ENCODE results near the gene TCF25.
"Not testable (repeated sequence)": the region's sequence is repeated elsewhere in the genome, so short reads cannot be mapped to it uniquely, and the experiment has no call there.

The TCF25 gene

DNA sequence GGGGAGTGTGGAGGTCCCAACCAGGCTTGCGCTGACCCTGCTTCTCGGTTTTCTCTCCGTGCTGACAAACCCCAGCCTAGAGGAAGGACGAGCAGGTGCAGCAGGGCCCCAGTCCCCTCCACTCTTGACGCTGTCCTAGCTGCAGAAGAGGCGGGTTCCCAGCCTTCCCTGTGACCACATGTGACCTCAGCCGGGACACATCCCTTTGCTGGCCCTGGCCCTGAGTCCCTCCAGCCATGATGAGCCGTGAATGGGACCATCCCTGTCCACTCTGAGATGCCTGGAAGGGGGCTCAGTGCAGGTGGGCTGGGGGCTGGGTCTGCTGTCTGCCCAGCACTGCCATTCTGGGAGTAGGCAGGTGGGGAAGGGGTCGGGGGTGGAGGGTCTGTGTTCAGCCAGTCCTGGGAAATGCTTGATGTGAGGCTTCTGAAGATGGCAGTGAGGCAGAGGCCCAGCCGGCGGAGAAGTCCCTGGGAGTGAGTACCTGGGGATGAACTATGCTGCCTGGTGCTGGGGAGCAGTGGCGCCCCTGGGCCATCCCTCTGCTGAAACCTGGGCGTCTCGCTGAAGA lies 47.8 kb downstream of the TCF25 start:
- DNase-seq: no peak

DNA sequence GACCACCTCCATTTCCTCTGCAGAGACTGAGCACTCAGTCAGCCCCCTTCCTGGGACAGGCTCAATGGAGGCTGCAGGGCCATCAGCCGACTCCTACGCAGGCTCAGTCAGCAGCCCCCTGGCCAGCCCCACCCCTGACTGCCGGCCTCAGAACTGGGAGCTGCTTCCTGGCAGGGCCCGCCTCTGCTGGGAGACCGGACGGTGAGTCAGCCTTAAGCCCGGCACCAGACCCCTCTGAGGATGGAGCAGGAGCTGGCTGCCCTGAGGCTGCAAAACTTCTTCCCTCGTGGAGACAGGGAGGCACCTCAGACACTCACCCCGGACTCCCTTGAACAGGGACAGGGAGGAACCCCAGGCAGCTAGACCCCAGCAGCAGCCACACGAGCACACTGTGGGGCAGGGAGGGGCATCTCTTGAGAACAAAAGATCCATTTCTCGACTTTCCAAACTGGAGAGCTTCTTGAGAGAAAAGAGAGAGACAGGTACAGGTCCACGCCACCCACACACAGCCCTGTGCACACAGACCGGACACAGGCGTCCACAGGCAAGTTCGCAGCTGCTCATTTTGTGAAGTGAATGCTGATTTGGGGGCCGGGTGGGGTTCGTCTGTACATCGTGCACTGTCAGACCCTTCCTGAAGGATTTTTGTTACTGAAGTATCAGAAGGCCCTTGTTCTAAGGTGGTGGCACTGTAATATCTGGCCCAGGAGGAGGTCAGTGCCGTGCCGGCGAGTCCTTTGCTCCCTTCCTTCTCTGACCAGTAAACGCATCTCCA lies 48.5 kb downstream of the TCF25 start:
- peak; percentile 63 for DNase-seq

DNA sequence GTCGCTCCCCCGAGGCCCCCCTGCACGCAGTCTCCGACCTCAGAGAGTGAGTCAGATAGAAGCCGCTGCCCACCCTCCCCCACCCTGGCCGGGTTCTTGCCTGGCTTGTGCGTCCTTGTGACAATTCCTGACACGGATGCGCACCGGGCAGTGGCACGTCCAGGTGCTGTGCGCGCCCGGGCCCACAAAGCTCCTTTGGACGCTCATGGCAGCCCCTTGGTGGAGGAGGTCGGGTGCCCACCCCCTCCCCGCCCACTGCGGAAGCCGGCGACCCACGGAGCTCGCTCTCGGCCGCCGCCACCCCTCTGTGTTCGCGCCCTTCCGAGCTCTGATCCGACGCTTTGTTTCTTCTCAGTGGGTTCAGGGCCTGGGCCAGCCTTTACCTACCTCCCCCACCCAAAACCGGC lies 49.1 kb downstream of the TCF25 start:
- DNase-seq: peak; percentile 85

DNA sequence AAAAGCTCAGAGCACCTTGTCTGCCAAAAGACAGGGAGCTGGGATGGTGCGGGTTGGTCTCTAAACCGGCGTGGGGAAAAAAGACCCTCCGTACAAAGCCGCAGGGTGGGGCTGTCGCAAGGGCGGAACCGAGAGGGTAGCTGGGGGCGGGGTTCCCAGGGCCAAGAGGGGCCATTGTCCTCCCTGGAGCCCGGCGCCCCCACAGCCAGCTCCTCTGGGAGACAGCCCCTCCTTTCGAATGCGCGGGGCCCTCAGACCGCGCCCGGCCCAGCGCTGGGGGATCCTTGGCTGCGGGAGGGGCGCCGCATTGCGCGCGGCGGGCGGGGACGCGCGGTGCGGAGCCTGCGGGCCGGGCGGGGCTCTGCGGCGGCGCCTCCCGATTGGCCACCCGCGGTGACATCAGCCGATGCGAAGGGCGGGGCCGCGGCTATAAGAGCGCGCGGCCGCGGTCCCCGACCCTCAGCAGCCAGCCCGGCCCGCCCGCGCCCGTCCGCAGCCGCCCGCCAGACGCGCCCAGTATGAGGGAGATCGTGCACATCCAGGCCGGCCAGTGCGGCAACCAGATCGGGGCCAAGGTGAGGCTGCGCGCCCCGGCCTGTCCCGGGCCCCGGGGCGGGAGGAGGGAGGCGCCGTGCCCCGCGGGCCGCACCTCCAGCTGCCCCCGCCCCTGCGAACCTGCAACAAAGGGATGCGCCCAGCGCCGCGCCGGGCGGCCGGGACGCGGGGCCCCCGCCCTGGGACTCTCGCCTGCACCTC lies 49.7 kb downstream of the TCF25 start, which contains the start of gene TUBB3:
TUBB3 (plus strand) TSS at position 459 of the 756 bp plus-strand sequence; CDS start at position 519, 60 bp downstream.
- peak; percentile 91 for DNase-seq

DNA sequence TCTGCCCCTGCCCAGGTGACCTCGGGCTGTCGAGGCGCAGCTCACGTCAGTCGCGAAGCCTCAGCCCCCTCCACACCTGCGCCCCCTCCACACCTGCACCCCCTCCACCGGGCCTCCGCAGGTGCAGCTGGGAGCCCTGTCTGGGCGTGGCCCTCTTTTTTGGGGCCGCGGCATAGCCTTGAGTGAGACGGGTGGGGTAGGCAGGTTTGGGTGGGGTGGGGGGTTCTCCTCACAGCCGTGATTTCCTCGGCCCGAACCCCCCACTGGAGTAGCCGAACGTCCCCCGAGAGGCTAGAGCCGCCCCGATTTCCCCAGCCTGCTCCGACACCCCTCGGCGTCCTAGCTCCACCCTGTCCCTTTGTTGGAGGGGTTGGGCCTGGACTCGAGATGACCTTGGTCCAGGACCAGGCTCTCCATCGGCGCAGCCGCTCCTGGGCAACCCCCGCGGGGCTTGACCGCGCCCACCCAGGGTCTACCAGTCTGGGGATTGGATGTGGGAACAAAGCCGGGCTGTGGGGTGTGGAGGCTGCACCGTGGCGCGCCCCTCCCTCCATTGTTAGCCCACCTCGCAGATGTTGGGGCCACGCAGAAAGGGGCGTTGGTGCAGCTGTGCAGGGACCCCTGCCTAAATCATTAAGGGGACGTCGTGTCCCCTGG lies 50.4 kb downstream of the TCF25 start:
- DNase-seq: peak; percentile 78

DNA sequence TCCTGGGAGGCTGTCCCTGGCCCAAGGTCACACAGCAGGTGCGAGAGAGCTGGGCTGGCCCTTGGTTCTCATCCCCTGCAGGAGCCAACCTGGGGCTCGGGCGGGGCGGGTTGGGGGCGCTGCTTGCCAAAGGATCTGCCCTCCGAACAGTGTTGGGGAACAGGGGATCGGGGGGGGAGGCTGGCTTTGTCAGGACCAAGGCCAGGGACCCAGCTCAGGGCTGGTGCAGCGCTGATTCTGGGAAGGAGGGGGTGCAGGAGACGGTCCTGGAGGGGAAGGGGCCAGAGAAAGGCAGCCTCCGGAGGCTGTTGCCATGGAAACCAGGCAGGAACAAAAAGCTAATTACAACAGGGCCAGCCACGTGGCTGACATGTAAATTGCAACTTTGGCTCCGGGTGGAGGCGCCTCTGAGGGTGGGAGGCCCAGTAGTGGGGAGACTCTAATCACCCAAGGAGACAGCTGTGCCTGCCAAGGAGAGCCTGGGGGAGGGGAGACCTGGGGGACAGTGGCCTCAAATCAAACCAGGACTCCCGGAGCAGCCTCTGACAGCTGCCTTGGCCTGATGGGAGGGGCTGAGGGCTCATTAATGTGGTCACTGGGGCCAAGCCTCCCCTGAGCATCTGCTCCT lies 51.0 kb downstream of the TCF25 start:
- DNase-seq: peak; percentile 91

DNA sequence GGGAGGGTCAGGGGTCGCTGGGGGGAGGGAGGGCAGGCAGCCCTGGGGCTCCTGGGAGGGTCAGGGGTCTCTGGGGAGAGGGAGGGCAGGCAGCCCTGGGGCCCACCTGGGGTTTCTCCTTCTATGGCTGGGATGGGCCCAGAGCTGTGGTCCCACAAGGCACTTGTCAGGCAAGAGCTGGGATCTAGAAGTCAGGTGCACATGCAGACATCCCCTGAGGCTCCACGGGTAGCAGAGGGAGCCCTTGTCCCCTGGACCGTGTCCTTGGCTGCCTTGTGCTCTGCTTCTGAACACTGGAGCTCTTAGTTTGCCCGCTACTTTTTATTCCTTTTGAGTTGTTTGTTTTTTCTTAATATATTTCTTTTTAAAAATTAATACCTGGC lies 51.5 kb downstream of the TCF25 start:
- peak; percentile 60 for DNase-seq

DNA sequence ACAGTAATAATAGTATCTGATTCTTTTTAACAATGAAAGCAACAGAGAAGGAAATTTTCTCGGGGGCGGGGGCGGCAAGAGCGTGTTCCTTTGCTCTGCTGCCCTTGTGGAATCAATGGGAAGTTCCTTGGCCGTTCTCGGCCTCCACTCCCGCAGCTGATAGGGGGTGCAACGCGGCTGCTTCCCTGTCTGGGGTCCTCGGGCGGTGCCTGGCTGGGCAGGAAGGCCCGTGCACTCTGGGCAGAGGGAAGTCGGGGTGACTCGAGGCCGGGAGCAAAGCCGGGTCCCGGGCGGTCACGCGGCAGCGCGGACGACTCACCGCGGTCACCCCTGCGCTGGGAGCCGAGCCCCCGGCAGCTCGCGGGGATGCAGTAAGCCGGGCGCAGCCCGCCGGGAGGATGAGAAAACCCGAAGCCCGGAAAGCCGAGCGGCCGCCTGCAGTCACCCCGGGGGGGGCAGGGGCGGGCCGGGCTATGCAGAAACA lies 52.2 kb downstream of the TCF25 start:
- DNase-seq: no peak

DNA sequence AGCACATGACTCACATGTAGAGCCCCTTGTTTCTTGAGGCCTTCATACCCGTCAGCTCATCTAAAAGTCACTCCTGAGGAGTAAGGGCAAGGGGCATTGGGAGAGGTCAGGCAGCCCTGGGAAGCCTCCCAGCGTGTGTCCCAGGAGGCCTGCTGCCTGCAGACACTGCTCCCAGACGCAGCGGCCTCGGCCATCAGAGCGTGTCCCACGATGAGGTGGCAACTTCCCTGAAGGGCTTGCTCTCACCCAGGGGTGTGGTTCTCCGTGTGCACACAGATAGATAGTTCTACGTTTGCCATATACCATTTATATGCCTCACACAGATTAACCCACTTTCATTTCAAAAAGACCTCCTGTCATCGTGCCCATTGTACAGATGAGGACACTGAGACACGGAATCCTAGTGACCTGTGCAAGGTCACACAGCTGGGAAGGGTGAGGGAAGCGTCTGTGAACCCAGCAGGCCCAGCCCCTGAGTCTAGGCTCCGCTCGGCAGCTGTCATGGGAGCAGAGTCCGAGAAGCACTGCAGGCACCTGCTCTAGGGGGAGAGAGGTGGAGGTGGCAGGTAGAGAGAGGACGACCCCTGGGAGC lies 58.0 kb downstream of the TCF25 start:
- DNase-seq: no peak

DNA sequence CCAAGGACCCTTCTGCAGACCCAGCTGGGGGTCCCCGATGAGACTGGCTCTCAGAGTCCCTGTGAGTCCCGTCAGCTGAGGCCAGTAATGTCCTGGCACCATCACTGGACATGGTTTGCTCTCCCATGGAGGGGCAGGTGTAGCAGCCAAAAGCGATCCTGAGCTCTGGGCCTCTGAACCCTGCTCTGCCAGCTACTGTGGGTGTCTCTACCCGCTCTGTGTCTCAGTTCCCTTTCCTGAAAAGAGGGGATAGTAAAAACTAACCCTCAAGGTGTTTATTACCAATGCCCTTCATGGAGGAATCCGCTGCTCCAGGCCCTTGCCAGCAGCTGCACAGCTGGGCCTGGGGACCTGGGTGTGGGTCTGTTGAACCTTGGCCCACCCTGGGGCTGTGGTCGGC lies 58.6 kb downstream of the TCF25 start:
- no peak for DNase-seq

DNA sequence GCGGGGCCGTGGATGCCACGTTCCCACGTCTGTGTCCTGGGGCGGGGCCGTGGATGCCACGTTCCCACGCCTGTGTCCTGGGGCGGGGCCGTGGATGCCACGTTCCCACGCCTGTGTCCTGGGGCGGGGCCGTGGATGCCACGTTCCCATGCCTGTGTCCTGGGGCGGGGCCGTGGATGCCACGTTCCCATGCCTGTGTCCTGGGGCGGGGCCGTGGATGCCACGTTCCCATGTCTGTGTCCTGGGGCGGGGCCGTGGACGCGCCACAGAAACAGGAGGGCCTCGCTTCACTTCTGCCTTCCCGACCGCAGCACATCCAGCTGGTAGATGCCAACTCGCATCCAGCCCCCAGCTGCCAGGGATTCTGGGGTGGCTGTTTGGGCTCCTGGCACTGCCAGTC lies 60.6 kb downstream of the TCF25 start:
- not testable (repeated sequence) for DNase-seq

DNA sequence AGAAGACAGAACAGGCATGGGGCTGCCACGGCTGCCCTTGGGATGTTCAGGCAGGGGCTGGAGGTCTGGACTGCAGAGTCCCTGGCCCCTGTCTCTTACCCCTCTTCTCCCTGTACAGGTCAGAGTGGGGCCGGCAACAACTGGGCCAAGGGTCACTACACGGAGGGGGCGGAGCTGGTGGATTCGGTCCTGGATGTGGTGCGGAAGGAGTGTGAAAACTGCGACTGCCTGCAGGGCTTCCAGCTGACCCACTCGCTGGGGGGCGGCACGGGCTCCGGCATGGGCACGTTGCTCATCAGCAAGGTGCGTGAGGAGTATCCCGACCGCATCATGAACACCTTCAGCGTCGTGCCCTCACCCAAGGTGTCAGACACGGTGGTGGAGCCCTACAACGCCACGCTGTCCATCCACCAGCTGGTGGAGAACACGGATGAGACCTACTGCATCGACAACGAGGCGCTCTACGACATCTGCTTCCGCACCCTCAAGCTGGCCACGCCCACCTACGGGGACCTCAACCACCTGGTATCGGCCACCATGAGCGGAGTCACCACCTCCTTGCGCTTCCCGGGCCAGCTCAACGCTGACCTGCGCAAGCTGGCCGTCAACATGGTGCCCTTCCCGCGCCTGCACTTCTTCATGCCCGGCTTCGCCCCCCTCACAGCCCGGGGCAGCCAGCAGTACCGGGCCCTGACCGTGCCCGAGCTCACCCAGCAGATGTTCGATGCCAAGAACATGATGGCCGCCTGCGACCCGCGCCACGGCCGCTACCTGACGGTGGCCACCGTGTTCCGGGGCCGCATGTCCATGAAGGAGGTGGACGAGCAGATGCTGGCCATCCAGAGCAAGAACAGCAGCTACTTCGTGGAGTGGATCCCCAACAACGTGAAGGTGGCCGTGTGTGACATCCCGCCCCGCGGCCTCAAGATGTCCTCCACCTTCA lies 61.5 kb downstream of the TCF25 start:
- no peak for DNase-seq

DNA sequence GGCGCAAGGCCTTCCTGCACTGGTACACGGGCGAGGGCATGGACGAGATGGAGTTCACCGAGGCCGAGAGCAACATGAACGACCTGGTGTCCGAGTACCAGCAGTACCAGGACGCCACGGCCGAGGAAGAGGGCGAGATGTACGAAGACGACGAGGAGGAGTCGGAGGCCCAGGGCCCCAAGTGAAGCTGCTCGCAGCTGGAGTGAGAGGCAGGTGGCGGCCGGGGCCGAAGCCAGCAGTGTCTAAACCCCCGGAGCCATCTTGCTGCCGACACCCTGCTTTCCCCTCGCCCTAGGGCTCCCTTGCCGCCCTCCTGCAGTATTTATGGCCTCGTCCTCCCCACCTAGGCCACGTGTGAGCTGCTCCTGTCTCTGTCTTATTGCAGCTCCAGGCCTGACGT lies 62.2 kb downstream of the TCF25 start:
- not testable (repeated sequence) for DNase-seq

DNA sequence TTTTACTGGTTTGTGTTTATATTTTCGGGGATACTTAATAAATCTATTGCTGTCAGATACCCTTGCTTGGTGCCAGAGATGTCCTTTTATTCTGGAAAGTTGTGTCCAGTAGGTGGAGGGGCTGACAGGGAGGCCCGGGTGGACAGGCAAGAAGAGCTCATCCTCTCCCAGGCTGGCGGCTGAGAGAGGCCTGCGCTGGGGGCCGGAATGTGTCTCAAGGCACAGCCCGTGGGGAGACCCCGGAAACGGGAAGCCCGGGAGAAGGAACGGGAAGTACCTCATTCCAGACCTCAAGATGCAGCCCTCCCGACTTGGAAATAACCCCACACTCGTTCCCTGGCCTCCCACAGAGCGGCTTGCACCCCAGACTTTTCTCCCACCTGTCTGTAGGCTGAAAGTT lies 62.6 kb downstream of the TCF25 start:
- no peak for DNase-seq

DNA sequence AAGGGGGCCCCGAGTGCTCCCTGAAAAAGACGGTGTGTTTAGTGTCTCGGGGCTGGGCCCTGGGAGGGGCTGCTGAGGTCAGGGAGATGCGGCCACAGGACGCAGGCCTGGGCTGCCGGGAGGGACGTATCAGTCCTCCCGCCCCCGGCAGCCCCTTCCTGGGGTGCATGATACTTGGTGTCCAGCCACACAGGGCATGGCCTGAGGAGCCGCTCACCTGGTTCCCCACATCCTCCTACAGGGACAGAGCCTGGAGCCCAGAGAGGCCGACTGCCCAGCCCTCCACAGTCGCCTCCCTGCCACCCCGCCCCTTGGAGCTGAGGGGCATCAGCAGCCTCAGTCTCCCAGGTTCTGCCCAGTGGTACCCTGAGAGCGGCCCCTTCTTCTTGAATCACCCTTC lies 63.1 kb downstream of the TCF25 start:
- no peak for DNase-seq

DNA sequence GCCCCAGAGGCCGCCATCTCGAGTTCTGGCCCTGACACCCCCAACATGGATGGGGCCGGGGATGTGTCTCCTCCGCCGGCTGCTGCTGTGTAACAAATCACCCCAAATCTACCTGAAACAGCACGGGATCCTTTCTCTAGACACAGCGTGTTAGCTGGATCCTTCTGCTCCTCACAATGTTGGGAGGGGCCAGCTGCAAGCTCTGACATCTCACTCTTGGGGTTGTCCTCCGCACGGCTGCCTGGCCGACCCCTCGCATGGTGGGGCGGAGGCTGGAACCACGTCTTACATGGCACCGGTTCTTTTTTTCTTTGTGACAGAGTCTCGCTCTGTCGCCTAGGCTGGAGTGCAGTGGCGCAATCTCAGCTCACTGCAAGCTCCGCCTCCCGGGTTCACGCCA lies 63.6 kb downstream of the TCF25 start:
- no peak for DNase-seq

DNA sequence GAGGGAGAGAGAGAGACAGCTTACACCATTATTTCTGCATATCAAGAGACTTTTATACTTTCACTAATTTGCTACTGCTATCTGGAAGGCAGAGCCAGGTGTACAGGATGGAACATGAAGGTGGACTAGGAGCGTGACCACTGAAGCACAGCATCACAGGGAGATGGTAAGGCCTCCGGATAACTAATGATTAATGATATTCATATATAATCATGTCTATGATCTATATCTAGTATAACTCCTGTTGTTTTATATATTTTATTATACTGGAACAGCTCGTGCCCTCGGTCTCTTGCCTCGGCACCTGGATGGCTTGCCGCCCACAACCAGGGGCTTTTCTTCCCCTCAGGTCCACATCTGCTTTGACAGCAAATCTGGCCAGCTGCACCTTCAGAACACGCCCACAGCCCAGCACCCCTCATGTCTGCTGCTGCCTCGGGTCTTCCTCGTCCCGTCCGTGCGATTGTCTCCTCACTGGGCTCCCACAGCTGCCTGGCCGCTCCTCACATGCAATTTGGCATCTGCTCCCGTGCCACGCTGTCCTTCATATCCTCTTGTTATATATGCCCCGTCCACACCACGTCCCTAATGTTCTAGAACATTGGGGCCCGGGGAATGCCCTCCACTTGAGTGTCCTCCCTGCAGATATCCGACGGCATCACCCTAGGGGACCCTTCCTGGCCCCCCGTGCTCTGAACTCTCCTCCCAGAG lies 64.9 kb downstream of the TCF25 start:
- no peak for DNase-seq

DNA sequence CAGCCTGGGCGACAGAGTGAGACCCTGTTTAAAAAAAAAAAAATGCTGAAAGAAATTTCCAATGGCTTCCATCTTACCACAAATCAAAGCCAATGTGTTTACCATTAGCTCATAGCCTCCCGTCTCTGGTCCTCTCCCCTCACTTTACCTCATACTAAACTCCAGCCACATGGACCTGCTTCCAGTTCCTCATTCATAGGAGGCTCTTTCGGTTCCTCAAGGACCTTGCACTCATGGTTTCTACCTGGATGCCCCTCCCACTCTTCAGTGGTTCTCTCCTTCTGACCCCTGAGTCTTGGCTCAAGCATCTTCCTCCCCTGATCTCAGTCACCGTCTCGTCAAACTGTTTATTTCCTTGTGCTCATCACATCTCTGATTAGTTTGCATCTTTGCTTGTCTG lies 71.4 kb downstream of the TCF25 start:
- no peak for DNase-seq

DNA sequence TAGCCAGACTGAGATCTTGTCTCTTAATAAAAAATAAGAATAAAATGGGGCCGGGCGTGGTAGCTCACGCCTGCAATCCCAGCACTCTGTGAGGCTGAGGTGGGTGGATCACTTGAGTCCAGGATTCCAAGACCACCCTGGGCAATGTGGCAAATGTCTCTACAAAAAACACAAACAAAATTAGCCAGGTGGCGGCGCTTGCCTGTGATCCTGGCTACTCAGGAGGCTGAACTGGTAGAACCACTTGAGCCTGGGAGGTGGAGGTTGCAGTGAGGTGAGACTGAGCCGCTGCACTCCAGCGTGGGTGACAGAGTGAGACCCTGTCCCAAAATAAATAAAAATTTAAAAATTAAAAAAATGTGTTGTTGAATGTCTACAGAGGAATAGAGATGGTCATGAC lies 72.3 kb downstream of the TCF25 start:
- DNase-seq: no peak

DNA sequence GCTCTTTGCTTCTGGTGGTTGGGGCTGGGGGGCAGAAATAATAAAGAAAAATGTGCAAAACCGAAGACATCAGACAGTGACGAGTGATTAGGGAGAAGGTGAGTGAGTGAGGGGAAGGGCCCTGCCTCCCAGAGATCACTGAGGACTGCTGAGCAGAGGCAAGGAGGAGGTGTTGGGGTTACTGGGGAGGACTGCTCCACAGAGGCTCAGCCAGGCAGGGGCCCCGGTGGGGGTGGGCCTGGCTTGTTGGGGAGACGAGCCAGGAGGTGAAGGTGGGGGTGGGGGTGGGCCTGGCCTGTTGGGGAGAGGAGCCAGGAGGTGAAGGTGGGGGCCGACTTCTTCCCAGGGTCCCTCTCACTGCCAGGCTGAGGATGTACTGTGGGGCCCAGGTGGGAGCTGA lies 73.1 kb downstream of the TCF25 start:
- DNase-seq: no peak

Data from retina (tissue), 1 donor.